Measurements from ENCODE around the gene SLC9C2. TPM values are rescaled to one million over a fixed set of nuclear protein-coding genes. Genes with fewer than 3 reads are reported as not detected.

Gene SLC9C2
- total and polyA plus RNA-seq, 2 donors from 2014 or later = 0.52 to 0.72 TPM

- Histone ChIP-seq H3K9me3 (ENCODE audit: control insufficient read depth in 2 of 3, insufficient read depth in 1 of 3, low read length in 3 of 3) (no peaks in the 10 kb centered on the region), H3K4me3 (ENCODE audit: low read length in 3 of 3) (peak overlapping the region in 1 of 3 donors; percentile 81), H3K27ac (ENCODE audit: low read depth in 2 of 2, low read length in 2 of 2) (peak overlapping the region in 1 of 2 donors; percentile 12), H3K27me3 (ENCODE audit: control insufficient read depth, insufficient read depth, low read length) (no peaks in the 10 kb centered on the region), H3K9ac (ENCODE audit: low read length in 3 of 3) (peak overlapping the region in 1 of 3 donors; percentile 86), H3K36me3 (ENCODE audit: control insufficient read depth in 2 of 3, insufficient read depth in 3 of 3, low read length in 3 of 3) (peaks cover 14 to 32% (median 21%) of the 10 kb centered on the region in 3 donors), H3K4me1 (ENCODE audit: control insufficient read depth in 2 of 3, insufficient read depth in 2 of 3, low read depth in 1 of 3, low read length in 3 of 3) (peaks cover 2 to 19% (median 13%) of the 10 kb centered on the region in 3 donors)
- DNase-seq (no peak), FAIRE-seq (no peak)
- no peak for TF ChIP-seq CTCF (IDR thresholded peaks at IDR 0.05; ENCODE audit: borderline replicate concordance, extremely low read depth, insufficient read depth)
- intact Hi-C loops (cut with DNase I) = no loop called here
Observed at GRCh38 chr1:173479649-173480048, 123.2 kb downstream of the SLC9C2 start.

- peaks cover 2 to 30% (median 24%) of the 10 kb centered on the region in 3 donors for H3K4me1 ChIP-seq (ENCODE audit: control insufficient read depth in 2 of 3, insufficient read depth in 2 of 3, low read depth in 1 of 3, low read length in 3 of 3)
- no peak for TF ChIP-seq CTCF (IDR thresholded peaks at IDR 0.05; ENCODE audit: borderline replicate concordance, extremely low read depth, insufficient read depth)
- H3K4me3 ChIP-seq (ENCODE audit: low read length in 3 of 3) = peak overlapping the region; percentile 81 to 88 (median 88)
- FAIRE-seq = no peak
- H3K27me3 ChIP-seq (ENCODE audit: control insufficient read depth, insufficient read depth, low read length) = no peaks in the 10 kb centered on the region
- intact Hi-C loops (cut with DNase I) = no loop called here
- peaks cover 14 to 26% (median 19%) of the 10 kb centered on the region in 3 donors for H3K36me3 ChIP-seq (ENCODE audit: control insufficient read depth in 2 of 3, insufficient read depth in 3 of 3, low read length in 3 of 3)
- H3K9me3 ChIP-seq (ENCODE audit: control insufficient read depth in 2 of 3, insufficient read depth in 1 of 3, low read length in 3 of 3) = no peaks in the 10 kb centered on the region
- peak in 4 of 5 donors; percentile 39 to 77 (median 72) for DNase-seq
- peak overlapping the region; percentile 79 to 98 (median 86) for H3K9ac ChIP-seq (ENCODE audit: low read length in 3 of 3)
- H3K27ac ChIP-seq (ENCODE audit: low read depth in 2 of 2, low read length in 2 of 2) = peak overlapping the region; percentile 98 to 99
Observed at GRCh38 chr1:173478094-173478674, 124.7 kb downstream of the SLC9C2 start.

GRCh38 chr1:173477286-173478093 is 125.4 kb downstream of the SLC9C2 start, which contains the start of gene PRDX6:
Gene PRDX6 (plus strand): TSS chr1:173477335. CDS start chr1:173477398, 63 bp downstream.
- DNase-seq = peak; percentile 67 to 97 (median 95)
- no peaks in the 10 kb centered on the region for H3K9me3 ChIP-seq (ENCODE audit: control insufficient read depth in 2 of 3, insufficient read depth in 1 of 3, low read length in 3 of 3)
- peak within 1 kb of the TSS; percentile 79 to 98 (median 86) for H3K9ac ChIP-seq (ENCODE audit: low read length in 3 of 3)
- peak within 1 kb of the TSS; percentile 98 to 99 for H3K27ac ChIP-seq (ENCODE audit: low read depth in 2 of 2, low read length in 2 of 2)
- H3K4me3 ChIP-seq (ENCODE audit: low read length in 3 of 3) = peak within 1 kb of the TSS; percentile 88 to 91 (median 88)
- H3K36me3 ChIP-seq (ENCODE audit: control insufficient read depth in 2 of 3, insufficient read depth in 3 of 3, low read length in 3 of 3) = peaks cover 13 to 19% (median 14%) of the 10 kb centered on the region in 3 donors
- no peak for TF ChIP-seq CTCF (IDR thresholded peaks at IDR 0.05; ENCODE audit: borderline replicate concordance, extremely low read depth, insufficient read depth)
- intact Hi-C loops (cut with DNase I) = no loop called here
- no peak for FAIRE-seq
- H3K4me1 ChIP-seq (ENCODE audit: control insufficient read depth in 2 of 3, insufficient read depth in 2 of 3, low read depth in 1 of 3, low read length in 3 of 3) = peaks cover 2 to 30% (median 24%) of the 10 kb centered on the region in 3 donors
- H3K27me3 ChIP-seq (ENCODE audit: control insufficient read depth, insufficient read depth, low read length) = no peaks in the 10 kb centered on the region

Data from kidney (tissue), 14 donors.